CD4-positive, alpha-beta T cell treated with Interferon gamma for 1 hour (primary cell): ENCODE measurements around the gene ZXDC.

Source experiments
- DNase-seq: peaks from one replicate; pipeline ENCODE4 v3.0.0-alpha.2; 2020

Gene ZXDC

DNA sequence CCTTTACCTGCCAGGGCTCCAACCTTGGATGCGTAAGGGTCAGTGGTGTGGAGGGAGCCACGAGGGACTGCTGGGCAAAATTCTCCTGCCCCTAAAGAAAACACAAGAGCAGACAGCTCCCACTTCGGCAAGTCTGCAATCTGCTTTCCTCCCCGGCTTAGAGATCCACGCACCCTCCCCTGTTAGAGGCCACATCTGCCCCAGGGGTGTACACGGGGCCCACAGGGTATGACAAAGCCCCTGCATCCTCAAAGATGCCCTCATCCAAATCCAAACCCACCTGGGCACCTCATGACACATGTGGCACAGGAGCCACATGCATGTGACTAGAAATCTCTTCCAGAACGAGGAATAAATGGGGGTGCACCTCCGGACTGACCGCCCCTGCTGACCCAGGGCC is 25.5 kb downstream of the ZXDC start:
- no peak for DNase-seq

DNA sequence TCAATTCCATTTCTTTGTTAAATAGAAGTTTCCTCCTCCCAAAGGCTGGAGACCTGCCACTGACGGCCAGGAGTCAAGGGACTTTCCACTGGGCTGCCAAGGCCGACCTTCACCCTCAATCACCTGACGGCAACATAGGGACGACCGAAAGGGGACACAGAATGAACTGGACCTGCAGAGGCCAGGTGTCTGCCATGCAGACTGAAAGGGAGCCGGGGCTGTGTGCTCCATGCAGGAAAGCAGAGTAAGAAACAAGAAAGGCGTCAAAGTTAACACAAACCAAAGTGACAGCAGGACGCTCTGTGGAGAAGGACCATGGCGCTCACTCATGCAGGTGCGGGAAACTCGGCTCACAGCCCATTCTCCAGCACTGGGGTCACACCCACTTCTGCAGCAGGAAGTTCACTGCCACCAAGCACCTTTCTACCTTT is 26.1 kb downstream of the ZXDC start:
- no peak for DNase-seq

- no peak for DNase-seq
Measured at GRCh38 chr3:126448893-126449180, 26.9 kb downstream of the ZXDC start.

GRCh38 chr3:126448136-126448892 is 27.4 kb downstream of the ZXDC start:
- no peak for DNase-seq

DNA sequence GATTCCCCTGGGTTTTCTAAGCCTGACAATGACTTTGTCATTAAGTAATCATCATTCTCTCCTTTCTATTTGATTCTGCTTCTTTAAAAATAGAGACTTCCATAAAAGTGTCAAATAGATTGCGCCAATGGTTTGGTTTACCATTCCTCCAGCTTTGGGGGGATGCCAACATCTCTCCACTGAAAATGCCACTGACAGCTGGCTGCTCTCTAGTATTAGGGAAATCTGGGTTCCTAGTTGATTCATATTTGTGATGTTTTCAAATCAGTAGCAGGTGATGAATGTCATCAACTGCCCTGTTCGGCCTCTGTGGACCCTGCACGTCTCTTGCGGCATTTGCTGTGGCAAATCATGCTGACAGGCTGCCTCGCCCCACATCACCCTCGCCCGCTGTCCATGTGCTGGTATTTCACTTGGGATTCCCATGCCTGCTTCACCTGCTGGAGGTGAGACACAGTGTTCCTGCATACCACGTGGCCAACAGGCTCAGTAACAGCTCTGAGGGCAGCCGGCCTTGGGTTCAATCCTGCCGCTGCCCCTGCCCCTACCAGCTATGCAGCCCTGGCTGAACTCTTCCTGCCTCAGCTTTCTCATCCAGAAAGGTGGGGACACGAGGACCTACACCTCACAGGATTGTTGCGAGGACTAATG is 28.1 kb downstream of the ZXDC start:
- no peak for DNase-seq

DNA sequence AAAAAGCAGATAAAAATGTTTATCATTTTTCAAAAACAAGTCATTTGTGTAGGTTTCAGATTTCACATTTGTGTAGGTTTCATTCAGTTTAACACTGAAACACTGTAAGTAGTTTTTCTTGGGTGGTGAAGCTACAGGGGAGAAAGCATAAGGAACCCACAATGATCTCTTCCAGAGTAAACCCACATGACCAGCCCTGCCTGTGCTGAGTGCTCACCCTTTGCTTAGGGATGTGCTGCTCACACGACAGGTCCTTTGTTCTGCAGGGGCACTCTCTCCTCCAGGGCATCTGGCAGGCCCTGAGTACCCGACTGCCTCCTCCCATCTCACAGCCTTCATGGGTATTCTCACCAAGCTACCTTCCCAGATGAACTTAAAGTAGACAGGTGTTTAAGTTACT is 28.9 kb downstream of the ZXDC start:
- DNase-seq, result no peak

DNA sequence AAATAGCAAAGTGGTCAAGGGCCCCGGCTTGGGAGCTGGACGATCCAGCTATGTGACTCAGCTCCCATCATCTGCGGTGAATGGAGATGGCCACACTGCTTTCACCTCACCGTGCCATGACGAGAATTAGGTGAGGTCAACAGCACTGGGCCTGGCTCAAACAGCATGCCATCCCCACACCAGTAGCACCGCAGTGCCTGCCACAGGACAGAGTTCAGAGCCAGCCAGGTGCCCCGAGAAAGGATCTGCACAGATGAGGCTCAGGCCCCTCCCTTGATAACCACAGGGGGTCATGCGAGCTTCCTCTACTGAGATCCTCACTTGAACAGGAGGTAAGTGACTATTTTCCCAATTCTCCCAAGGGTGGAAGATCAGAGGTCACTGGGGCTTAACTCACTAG is 29.4 kb downstream of the ZXDC start:
- no peak for DNase-seq

DNA sequence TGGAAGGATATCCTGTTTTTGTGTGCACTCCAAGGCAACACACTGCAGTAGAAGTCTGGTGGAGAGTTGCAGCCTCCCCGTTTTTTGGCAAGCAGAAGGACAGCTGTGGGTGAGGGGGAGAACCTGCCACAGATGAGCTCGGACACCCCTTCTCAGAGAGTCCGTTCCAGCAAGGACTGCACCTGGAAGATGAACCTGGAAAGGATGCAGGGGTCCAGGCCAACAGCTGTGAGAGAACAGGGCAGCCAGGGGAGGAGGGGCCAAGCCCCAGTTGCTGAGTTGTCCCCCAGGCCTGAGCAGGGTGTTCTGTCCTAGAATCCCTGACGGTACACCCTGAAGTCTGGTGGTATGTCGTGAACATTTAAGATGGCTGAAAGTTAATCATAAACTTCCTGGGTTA is 30.2 kb downstream of the ZXDC start:
- no peak for DNase-seq

DNA sequence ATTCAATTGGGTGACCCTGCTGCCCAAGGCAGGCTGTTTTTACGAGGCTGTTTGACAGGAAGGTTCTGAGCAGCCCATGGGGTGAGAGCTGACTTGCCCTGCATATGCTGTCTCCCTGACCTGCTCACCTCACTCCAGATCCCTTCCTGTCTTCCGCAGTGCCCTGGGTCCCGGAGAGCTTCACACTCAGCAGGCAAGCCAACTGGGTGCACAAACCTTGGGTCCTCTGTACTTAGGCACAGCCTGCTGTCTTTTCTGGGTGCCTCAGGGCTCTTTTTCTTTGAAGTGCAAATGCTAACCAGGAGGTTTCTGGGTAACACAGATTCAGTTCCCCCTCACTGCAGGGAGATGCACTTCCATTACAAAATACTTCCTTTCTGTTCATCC is 32.8 kb downstream of the ZXDC start:
- no peak for DNase-seq

- no peak for DNase-seq
Measured at GRCh38 chr3:126442094-126442855, 33.4 kb downstream of the ZXDC start.

GRCh38 chr3:126441256-126441880 is 34.3 kb downstream of the ZXDC start:
- DNase-seq, result no peak

DNA sequence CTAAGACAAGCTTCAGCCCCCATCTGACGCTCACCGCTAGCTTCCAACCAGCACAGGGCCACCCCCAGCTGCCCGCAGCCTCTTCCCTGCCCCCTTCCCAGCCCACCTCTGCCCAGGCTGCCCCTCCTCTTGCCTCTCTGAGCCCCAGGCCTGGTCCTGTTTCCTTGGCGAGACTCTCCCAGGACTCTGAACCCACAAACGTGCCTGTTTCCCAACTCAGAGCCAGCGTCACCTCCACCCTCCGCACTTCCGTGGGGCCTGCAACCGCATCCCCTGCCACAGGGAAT is 35.0 kb downstream of the ZXDC start:
- DNase-seq, result no peak

DNA sequence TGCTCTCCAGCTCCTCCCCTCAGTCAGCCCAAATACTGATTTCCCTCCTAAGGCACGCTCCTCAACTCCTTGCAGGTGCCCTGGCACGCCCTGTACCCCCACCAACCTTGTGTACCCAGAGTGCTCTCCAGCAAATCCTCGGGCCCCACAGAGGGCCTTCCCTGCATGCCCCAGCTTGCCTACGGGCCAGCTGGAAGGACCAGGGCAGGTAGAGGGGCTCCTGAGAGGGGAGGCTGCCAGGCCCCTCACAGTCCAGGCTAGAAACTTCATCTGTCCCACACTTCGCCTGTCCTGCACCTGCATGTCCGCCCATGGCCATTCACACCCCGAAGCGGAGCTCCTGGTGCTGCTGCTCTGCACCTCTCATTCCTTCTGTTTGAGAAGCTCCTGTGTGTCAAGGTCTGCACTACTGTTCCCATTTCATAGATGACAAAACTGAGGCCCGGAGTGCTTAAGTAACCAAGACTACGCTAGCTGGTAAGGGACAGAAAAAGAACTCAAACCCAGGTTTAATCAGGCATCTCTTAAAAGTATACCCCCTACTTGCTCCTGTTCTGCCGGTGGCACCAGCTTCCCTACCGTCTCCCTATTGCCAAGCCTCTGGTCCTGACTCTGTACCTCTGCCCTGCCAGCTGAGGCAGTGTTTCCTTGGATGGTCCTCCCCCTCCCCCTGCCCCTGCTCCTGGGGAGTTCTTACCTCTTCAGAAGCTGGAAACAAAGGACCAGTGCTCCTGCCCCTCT is 35.6 kb downstream of the ZXDC start:
- DNase-seq, result no peak

DNA sequence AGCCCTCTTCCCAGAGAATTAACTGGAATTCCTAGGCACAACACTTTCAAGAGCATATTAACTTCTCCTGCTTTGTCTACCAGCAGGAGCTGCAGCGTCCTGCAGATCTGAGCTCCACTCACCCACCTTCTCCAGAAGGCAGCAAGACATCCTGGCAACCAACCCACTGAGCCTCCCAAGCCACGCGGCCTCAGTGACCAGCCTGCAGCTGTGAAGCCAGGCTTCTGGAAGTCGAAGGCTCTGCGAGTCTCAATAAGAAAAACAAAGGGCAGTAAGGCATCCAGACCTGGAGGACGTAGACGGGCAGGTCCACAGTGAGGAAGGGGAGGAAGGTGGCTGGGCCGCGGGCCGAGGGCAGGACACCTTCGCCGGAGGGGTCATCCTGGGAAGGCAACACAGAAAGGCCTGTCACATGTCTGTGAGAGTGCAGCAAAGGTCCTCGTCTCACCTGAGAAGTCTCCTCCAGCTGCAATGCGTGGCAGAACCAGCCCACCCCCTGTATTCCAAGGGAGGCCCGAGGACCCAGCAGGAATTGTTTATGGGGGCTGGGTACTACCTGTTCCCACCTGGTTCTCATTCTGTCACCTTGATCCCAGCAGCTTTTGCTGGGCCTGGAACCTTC is 36.2 kb downstream of the ZXDC start:
- DNase-seq, result no peak

GRCh38 chr3:126438746-126439145 is 36.9 kb downstream of the ZXDC start:
- DNase-seq, result no peak

DNA sequence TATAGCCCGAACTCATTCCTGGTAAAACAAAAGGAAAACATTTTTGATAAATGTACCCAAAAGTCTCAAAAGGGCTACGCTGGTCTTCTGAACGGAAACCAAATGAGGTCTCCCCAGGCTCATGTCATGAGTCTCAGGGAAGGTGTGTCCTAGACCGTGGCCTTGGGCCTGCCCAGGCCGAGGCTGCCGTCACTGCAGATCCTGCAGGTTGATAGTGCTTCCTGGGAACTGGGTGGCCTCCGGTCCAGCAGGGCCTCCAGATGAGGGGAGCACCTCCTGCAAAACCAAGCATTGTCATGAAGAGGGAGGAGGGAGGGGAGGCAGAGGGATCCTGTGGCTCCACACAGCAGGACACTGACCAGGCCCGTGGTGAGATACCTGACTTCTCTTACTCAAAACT is 37.5 kb downstream of the ZXDC start:
- no peak for DNase-seq

- no peak for DNase-seq
Measured at GRCh38 chr3:126436826-126437717, 38.6 kb downstream of the ZXDC start.

DNA sequence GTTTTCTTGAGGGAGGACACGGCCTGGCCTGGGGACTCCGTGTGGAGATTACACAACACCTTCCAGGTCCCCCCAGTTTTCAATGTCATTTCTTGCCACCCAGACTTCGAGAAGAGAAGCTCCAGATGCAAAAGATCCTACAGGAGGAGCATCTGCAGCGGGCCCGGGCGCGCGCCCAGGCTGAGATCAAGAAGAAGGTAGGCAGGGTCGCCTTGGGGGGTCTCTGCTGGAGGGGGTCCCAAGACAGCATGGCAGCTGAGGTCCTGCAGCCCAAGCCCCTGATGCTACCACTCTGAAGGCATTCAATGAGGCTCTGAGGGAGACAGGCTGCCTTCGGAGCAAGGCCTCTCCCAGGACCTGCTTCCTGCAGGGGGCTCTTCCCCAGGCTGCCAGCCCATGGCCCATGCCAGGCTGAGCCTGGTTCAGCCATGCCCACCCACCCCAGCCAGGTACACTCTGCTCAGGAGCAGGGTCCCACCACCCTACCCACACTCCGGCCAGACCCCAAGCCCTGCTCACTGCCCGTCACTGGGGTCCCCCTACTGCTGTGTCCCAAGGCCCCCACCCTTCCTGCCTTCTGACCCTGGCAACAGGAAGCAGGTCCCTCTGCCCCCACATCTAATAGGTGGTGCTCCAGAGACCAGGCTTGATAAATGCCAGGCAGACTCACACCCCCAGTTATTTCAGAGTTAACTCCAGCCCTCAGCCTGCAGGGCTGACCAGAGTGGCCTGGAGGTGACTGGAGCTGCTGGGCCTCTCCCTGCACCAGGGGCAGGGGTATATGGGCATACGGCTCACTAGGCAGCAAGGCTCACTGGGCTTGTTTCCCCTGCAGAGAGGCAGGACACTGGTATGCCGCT is 40.0 kb downstream of the ZXDC start:
- DNase-seq, result no peak

GRCh38 chr3:126434931-126435411 is 40.7 kb downstream of the ZXDC start:
- no peak for DNase-seq

GRCh38 chr3:126434264-126434590 is 41.5 kb downstream of the ZXDC start:
- DNase-seq, result no peak
